H7 (cell line): ENCODE data around the gene SPRYD4. TPM values are rescaled to one million over a fixed set of nuclear protein-coding genes. Genes with fewer than 3 reads are reported as not detected.
"Not testable (repeated sequence)": the region's sequence is repeated elsewhere in the genome, so short reads cannot be mapped to it uniquely, and the experiment has no call there.

Experiments used
- DNase-seq: peaks from one replicate; pipeline ENCODE4 v3.0.0; 2012
- H3K27me3 ChIP-seq: 2 replicates; pipeline ENCODE4 v1.6.0; 2011; ENCODE audit warnings: mild to moderate bottlenecking, low read length; ENCODE audit not compliant: control insufficient read depth, insufficient read depth
- H3K36me3 ChIP-seq: replicated peaks from 2 replicates; pipeline ENCODE4 v1.5.1; 2011; ENCODE audit warnings: low read length; ENCODE audit not compliant: control insufficient read depth, insufficient read depth
- H3K4me3 ChIP-seq: 2 replicates; pipeline ENCODE4 v1.5.1; 2011; ENCODE audit warnings: low read depth, mild to moderate bottlenecking, control low read depth, low read length, moderate library complexity; ENCODE audit not compliant: insufficient read depth
- total RNA-seq: library from RNA; depleted of rRNA; stranded (reverse); fragments of >200 nt; shearing (Covaris generic); gene quantifications from 2 replicates; pipeline ENCODE4 v1.2.3, GENCODE V29; 2014

SPRYD4 gene
- total RNA-seq, 1 experiment from 2014 or later = 2.3 TPM

DNA sequence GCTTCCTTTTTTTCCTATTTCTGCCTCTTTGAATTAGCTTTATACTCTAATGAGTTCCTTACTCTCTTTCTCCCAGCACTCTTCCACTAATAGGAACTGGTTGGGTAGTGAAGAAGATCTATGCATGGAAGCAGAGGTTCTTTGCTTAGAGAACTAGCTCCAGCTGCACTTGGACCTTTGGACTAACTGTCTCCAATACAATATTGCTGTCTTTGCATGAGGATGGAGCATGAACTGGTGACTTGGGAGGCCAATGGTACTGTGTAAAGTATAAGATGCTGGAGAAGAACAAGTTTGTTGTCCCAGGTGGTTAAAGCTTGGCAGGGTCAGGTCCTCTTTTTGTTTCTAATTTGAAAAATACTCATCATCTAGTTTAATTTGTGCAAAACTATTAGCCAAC lies 22.0 kb downstream of the SPRYD4 start:
- Histone ChIP-seq H3K27me3 (peaks cover 36% of the 10 kb centered on the region), H3K4me3 (no peak overlapping the region), H3K36me3 (no peaks in the 10 kb centered on the region)
- no peak for DNase-seq

DNA sequence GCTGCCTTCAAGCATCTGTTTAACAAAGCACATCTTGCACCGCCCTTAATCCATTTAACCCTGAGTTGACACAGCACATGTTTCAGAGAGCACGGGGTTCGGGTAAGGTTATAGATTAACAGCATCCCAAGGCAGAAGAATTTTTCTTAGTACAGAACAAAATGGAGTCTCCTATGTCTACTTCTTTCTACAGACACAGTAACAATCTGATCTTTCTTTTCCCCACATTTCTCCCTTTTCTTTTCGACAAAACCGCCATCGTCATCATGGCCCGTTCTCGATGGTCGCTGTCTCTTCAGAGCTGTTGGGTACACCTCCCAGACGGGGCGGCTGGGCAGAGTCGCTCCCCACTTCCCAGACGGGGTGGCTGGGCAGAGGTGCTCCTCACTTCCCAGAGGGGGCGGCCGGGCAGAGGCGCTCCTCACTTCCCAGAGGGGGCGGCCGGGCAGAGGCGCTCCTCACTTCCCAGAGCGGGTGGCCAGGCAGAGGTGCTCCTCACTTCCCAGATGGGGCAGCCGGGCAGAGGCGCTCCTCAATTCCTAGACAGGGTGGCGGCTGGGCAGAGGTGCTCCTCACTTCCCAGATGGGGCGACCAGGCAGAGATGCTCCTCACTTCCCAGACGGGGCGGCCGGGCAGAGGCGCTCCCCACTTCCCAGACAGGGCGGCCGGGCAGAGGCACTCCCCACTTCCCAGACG lies 25.2 kb downstream of the SPRYD4 start:
- H3K36me3 ChIP-seq, H3K4me3 ChIP-seq, DNase-seq: not testable (repeated sequence)
- peaks cover 16% of the 10 kb centered on the region for H3K27me3 ChIP-seq

DNA sequence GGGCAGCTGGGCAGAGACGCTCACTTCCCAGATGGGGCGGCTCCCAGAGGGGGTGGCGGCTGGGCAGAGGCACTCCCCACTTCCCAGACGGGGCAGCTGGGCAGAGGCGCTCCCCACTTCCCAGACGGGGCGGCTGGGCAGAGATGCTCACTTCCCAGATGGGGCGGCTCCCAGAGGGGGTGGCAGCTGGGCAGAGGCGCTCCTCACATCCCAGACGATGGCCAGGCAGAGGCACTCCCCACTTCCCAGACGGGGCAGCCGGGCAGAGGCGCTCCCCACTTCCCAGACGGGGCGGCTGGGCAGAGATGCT lies 25.7 kb downstream of the SPRYD4 start:
- H3K36me3 ChIP-seq, H3K4me3 ChIP-seq, DNase-seq: not testable (repeated sequence)
- peaks cover 11% of the 10 kb centered on the region for H3K27me3 ChIP-seq

DNA sequence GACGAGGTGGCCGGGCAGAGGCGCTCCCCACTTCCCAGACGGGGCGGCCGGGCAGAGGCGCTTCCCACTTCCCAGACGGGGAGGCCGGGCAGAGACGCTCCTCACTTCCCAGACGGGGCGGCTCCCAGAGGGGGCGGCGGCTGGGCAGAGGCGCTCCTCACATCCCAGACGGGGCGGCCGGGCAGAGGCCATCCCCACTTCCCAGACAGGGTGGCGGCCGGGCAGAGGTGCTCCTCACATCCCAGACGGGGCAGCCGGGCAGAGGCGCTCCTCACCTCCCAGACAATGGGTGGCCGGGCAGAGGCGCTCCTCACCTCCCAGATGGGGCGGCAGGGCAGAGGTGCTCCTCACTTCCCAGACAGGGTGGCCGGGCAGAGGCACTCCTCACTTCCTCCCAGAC lies 26.1 kb downstream of the SPRYD4 start:
- DNase-seq, H3K36me3 ChIP-seq: not testable (repeated sequence)

DNA sequence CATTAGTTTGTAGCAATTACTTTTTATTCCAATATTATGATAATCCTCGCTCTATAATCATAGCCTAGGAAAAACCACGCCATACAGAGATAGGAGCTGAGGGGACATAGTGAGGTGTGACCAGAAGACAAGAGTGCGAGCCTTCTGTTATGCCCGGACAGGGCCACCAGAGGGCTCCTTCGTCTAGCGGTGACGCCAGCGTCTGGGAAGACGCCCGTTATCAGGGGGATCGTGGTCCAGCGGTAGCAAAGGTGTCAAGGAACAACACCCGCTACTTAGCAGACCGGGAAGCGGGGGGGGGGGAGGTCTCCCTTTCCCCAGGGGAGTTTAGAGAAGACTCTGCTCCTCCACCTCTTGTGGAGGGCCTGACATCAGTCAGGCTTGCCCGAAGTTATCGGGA lies 28.3 kb downstream of the SPRYD4 start:
- not testable (repeated sequence) for H3K36me3 ChIP-seq, H3K4me3 ChIP-seq, H3K27me3 ChIP-seq
- DNase-seq = peak; percentile 47

More for the DNA sequence above, 26.1 kb downstream of the SPRYD4 start:
- not testable (repeated sequence) for H3K4me3 ChIP-seq, H3K27me3 ChIP-seq

DNA sequence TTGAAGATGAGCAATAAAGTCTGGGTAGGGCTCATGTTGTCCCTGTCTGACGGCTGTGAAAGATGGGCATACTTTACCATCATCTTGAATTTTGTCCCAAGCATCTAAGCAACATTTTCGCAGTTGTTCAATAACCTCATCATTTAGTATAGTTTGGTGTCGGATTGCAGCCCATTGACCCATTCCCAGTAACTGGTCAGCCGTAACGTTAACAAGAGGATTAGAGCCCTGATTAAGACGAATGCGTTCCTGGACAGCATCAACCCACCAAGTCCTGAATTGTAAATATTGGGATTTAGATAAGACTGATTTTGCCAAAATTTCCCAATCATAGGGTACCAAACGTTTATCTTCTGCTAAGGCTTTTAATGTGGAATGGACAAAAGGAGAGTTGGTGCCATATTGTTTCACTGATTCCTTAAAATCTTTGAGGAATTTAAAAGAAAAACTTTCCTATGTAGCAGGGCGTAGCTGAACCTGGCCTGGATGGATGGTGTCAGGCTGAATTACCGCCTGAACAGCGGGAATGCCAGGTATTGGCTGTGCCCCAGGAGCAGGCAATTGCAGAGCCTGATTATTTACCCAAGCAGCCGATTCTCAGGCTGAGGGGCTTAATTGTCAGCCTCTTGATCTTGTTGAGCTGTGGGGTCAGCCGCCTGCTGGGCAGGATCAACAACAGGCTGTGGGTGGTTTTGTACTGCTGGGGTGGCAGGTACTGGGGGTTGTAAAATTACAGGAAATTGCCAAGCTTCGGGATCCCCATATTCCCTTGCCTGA lies 29.9 kb downstream of the SPRYD4 start:
- DNase-seq, H3K36me3 ChIP-seq, H3K4me3 ChIP-seq, H3K27me3 ChIP-seq: not testable (repeated sequence)

DNA sequence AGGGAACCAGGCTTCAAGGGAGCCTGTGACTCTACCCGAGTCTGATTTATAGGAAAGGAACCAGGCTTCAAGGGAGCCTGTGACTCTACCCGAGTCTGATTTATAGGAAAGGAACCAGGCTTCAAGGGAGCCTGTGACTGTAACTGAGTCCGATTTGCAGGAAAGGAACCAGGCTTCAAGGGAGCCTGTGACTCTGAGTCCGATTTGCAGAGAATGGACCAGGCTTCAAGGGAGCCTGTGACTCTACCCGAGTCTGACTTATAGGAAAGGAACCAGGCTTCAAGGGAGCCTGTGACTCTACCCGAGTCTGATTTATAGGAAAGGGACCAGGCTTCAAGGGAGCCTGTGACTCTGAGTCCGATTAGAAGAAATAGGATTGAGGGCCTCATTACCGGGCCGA lies 31.1 kb downstream of the SPRYD4 start:
- not testable (repeated sequence) for H3K36me3 ChIP-seq, H3K27me3 ChIP-seq, H3K4me3 ChIP-seq, DNase-seq

DNA sequence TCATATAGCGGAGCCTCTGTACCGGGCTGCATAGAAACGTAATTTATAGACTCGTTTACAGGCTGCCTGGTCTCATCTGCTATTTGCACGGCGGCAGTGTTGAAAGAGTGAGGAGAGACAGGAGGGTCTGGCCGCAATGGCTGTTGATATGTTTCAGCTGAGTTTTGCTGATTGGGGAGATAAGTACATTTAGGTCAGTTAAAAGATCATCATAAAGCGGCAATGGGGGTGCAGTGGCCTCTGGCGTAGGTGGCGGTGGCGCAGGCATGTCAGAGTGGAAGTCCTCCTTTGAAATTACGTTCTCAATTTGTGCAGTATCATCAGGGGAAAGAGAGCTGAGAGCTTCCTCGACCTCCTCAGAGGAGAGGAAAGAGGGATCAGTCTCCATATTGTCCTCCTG lies 31.5 kb downstream of the SPRYD4 start:
- DNase-seq, H3K4me3 ChIP-seq: not testable (repeated sequence)

DNA sequence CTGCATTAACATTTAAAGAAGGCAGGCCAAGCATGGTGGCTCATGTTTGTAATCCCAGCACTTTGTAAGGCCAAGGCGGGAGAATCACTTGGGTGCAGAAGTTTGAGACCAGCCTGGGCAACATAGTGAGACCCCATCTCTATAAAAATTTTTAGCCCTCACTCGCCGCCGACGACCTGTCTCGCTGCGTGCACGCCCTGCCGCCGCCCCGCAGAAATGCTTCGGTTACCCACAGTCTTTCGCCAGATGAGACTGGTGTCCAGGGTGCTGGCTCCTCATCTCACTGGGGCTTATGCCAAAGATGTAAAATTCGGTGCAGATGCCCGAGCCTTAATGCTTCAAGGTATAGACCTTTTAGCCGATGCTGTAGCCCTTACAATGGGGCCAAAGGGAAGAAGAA lies 42.4 kb downstream of the SPRYD4 start:
- DNase-seq = no peak
- Histone ChIP-seq H3K36me3 (no peaks in the 10 kb centered on the region), H3K27me3 (no peaks in the 10 kb centered on the region), H3K4me3 (no peak overlapping the region)

More for the DNA sequence above, 31.5 kb downstream of the SPRYD4 start:
- not testable (repeated sequence) for H3K27me3 ChIP-seq, H3K36me3 ChIP-seq

DNA sequence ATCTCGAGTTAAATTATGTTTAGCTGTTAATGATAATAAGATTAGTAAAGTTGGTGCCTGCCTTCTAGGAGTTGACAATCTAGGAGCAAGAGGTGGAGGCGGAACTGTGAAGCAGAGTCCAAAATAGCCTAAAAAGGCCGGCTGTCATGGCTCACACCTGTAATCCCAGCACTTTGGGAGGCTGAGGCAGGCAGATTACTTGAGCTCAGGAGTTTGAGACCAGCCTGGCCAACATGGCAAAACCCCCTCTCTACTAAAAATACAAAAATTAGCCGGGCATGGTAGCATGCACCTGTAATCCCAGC lies 45.6 kb downstream of the SPRYD4 start:
- not testable (repeated sequence) for H3K27me3 ChIP-seq, H3K36me3 ChIP-seq, DNase-seq, H3K4me3 ChIP-seq

DNA sequence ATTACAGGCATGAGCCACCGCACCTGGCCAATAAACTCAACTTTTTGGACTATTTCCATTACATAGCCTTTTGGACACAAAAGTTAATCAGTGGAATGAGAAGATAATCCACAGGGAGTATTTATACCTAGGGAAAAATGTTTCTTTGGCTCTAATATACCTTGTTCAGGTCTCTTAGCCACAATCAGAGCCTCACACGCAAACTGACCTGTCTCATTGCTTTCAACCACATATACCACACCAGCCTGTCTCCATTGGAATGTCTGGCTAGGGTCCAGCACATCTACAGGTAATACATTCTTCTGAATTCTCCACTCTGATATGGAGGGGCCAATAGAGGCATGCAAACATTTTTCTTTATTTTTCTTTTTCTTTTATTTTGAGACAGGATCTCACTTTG lies 49.5 kb downstream of the SPRYD4 start:
- DNase-seq = no peak
- no peaks in the 10 kb centered on the region for H3K27me3 ChIP-seq
- H3K36me3 ChIP-seq = no peaks in the 10 kb centered on the region
- H3K4me3 ChIP-seq = no peak overlapping the region

DNA sequence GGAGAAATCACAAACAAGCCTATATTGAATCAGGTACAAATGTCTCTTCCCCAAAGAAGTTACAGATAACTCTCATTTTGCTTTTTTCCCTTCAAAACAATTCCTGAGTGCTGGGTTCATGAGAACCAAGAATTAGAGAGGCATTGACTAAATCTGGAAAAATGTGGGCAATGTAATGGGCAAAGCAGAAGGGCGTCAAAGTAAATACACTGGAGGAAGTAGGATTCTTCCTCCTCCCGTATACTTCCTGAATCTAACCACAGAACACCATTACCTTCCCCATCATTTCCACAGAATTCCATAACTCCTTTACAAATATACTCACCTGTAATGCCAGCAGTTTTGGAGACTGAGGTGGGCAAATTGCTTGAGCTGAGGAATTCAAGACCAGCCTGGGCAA lies 50.2 kb downstream of the SPRYD4 start:
- H3K4me3 ChIP-seq = no peak overlapping the region
- DNase-seq = no peak
- H3K27me3 ChIP-seq = no peaks in the 10 kb centered on the region
- H3K36me3 ChIP-seq = no peaks in the 10 kb centered on the region

DNA sequence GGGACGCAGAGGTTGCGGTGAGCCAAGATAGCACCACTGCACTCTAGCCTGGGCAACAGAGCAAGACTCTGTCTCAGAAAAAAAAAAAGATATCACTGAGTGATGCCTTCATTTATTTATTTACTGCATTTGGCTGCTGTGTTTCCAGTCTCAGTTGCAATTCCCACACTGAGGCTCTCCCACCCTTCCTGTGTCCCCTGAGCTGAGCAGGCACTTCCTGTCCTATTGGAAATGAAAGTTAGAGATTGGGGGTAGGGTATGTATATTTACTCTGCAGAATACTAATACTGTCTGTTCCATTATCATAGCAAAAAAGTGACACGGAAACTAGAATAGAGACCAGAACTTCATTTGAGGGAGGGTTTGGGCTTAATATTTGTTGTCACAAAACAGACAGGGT lies 51.7 kb downstream of the SPRYD4 start:
- no peak overlapping the region for H3K4me3 ChIP-seq
- no peak for DNase-seq
- no peaks in the 10 kb centered on the region for H3K36me3 ChIP-seq
- H3K27me3 ChIP-seq = no peaks in the 10 kb centered on the region

DNA sequence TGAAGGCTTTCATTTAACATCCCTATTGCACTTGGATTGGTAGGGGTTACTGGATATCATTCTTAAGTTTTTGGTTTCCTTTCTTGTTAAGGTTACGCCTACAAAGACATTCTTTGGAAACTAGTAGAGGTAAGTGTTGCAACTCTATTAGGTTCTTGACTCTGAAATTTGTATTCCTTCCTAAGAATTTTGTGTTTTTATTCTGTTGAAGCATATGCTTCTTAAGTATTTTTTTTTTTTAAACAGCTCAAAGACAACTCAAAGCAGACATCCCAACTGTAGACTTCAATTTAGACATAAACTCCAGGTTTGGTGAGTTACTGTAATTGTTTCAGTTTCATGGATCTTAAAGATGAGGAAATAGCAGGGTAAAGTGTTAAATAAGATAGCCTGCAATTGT lies 52.1 kb downstream of the SPRYD4 start:
- no peaks in the 10 kb centered on the region for H3K27me3 ChIP-seq
- H3K36me3 ChIP-seq = no peaks in the 10 kb centered on the region
- H3K4me3 ChIP-seq = no peak overlapping the region
- no peak for DNase-seq

DNA sequence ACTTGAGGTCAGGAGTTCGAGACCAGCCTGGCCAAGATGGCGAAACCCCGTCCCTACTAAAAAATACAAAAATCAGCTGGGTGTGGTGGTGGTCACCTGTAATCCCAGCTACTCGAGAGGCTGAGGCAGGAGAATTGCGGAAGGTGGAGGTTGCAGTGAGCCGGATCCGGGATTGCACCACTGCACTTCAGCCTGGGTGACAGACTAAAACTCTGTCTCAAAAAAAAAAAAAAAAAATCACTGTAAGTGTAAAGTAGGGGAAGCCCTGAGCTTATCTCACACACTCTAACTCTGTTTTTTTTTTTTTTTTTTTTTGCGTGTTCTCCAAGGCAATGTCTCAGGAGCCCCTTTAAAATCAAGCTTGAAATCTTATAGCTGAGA lies 52.8 kb downstream of the SPRYD4 start:
- no peak overlapping the region for H3K4me3 ChIP-seq

More for the DNA sequence above, 52.8 kb downstream of the SPRYD4 start:
- no peak for DNase-seq
- no peaks in the 10 kb centered on the region for H3K27me3 ChIP-seq
- no peaks in the 10 kb centered on the region for H3K36me3 ChIP-seq
